H1 (cell line): Measurements from ENCODE around the gene CCDC28B. TPM values are rescaled to one million over a fixed set of nuclear protein-coding genes. Genes with fewer than 3 reads are reported as not detected.

Source experiments
- CTCF ChIA-PET: fragments of 300-600 bp; sonication (Branson Sonifier 250); formaldehyde crosslinking; loops from one replicate; lab custom pipeline; 2021; ENCODE audit not compliant: partially characterized antibody; lab: Charles Lee
- POLR2A ChIA-PET: fragments of 300-600 bp; sonication (Branson Sonifier 250); formaldehyde crosslinking; loops from one replicate; lab custom pipeline; 2021; ENCODE audit warnings: inconsistent platforms; ENCODE audit not compliant: partially characterized antibody; lab: Charles Lee
- DNase-seq, 2 experiments: peaks; one replicate each; pipeline versions ENCODE4 v3.0.0 to v3.0.0-alpha.2; 2010 to 2022; ENCODE audit warnings: low spot score in 2 of 2, low read depth in 1 of 2, mixed read lengths in 1 of 2
- FAIRE-seq: peaks from 2 replicates; lab custom pipeline; 2011; peaks lifted over from hg19 to GRCh38; lab: Jason Lieb, UNC
- H2AFZ ChIP-seq: 2 replicates; pipeline ENCODE4 v1.8.1; 2012; ENCODE audit warnings: low read length, inconsistent platforms
- H2AK5ac ChIP-seq: 2 replicates; pipeline ENCODE4 v1.6.1; 2013; ENCODE audit warnings: low read depth, low read length
- H2BK120ac ChIP-seq: replicated peaks from 2 replicates; pipeline ENCODE3; 2013; ENCODE audit warnings: low read depth, low read length, inconsistent platforms
- H2BK12ac ChIP-seq: 2 replicates; pipeline ENCODE4 v1.6.1; 2013; ENCODE audit warnings: low read depth, low read length
- H2BK15ac ChIP-seq: 2 replicates; pipeline ENCODE4 v1.6.1; 2013; ENCODE audit warnings: low read length
- H2BK20ac ChIP-seq: 2 replicates; pipeline ENCODE4 v1.6.1; 2013; ENCODE audit warnings: low read length
- H2BK5ac ChIP-seq: 2 replicates; pipeline ENCODE4 v1.6.1; 2013; ENCODE audit warnings: low read depth, low read length
- H3K14ac ChIP-seq: 2 replicates; pipeline ENCODE4 v1.6.1; 2013; ENCODE audit warnings: inconsistent platforms; ENCODE audit not compliant: insufficient read length
- H3K18ac ChIP-seq: 2 replicates; pipeline ENCODE4 v1.6.1; 2013; ENCODE audit warnings: low read length; ENCODE audit errors: extremely low read depth
- H3K23ac ChIP-seq: 2 replicates; pipeline ENCODE4 v1.6.1; 2013; ENCODE audit warnings: inconsistent platforms; ENCODE audit not compliant: insufficient read length
- H3K23me2 ChIP-seq: 2 replicates; pipeline ENCODE4 v1.6.1; 2013; ENCODE audit warnings: low read depth, low read length
- H3K27ac ChIP-seq: 2 replicates; pipeline ENCODE4 v1.6.1; 2011; ENCODE audit warnings: low read depth, low read length, inconsistent platforms
- H3K27me3 ChIP-seq, 4 experiments: replicated peaks in 1 of 4; 1 replicate in 1 of 4; 2 replicates in 3 of 4; pipeline versions ENCODE4 v1.6.1 to v1.8.1; 2011 to 2013; ENCODE audit warnings: low read length in 3 of 4, mild to moderate bottlenecking in 3 of 4, inconsistent platforms in 2 of 4, mixed read lengths in 2 of 4, moderate library complexity in 1 of 4; ENCODE audit not compliant: control insufficient read depth in 3 of 4, insufficient read depth in 3 of 4; ENCODE audit errors: extremely low read depth in 1 of 4
- H3K36me3 ChIP-seq, 4 experiments: 2 replicates each; pipeline versions ENCODE4 v1.6.1 to v1.8.1; 2011 to 2013; ENCODE audit warnings: mild to moderate bottlenecking in 4 of 4, low read length in 3 of 4, moderate library complexity in 2 of 4, control low read depth in 1 of 4, inconsistent platforms in 1 of 4; ENCODE audit not compliant: insufficient read depth in 4 of 4, control insufficient read depth in 2 of 4
- H3K4ac ChIP-seq: replicated peaks from 2 replicates; pipeline ENCODE3; 2013; ENCODE audit warnings: low read length, low read depth, mixed read lengths, inconsistent platforms; ENCODE audit not compliant: insufficient read length
- H3K4me1 ChIP-seq, 4 experiments: replicated peaks in 1 of 4; 1 replicate in 1 of 4; 2 replicates in 3 of 4; pipeline versions ENCODE4 v1.6.1 to v1.8.1; 2011 to 2013; ENCODE audit warnings: low read length in 3 of 4, inconsistent platforms in 2 of 4, mixed read lengths in 1 of 4; ENCODE audit not compliant: insufficient read depth in 4 of 4, control insufficient read depth in 3 of 4
- H3K4me2 ChIP-seq, 2 experiments: 2 replicates each; pipeline versions ENCODE4 v1.6.1 to v1.8.1; 2011 to 2013; ENCODE audit warnings: low read depth in 2 of 2, low read length in 2 of 2, control low read depth in 1 of 2, inconsistent platforms in 1 of 2, mild to moderate bottlenecking in 1 of 2; ENCODE audit not compliant: insufficient read depth in 1 of 2
- H3K4me3 ChIP-seq, 4 experiments: fragments of 200-600, 300-600 bp in 1 of 4; sonication (generic), shearing (Covaris generic), sonication (Bioruptor Twin) in 1 of 4; 2 replicates each; pipeline versions ENCODE4 v1.5.1 to v1.8.1; 2011 to 2016; ENCODE audit warnings: low read length in 4 of 4, low read depth in 3 of 4, control low read depth in 2 of 4, inconsistent platforms in 2 of 4, mild to moderate bottlenecking in 2 of 4, mixed read lengths in 1 of 4, moderate library complexity in 1 of 4; ENCODE audit not compliant: insufficient read depth in 2 of 4; ENCODE audit errors: extremely low read depth in 1 of 4
- H3K56ac ChIP-seq: replicated peaks from 2 replicates; pipeline ENCODE3; 2013; ENCODE audit warnings: low read depth, mild to moderate bottlenecking, mixed read lengths, low read length, inconsistent platforms; ENCODE audit not compliant: insufficient read length
- H3K79me1 ChIP-seq: 2 replicates; pipeline ENCODE4 v1.6.1; 2013; ENCODE audit warnings: low read depth, low read length, control low read depth
- H3K79me2 ChIP-seq, 2 experiments: 2 replicates each; pipeline versions ENCODE4 v1.6.1 to v1.8.1; 2012 to 2013; ENCODE audit warnings: low read length in 2 of 2, mild to moderate bottlenecking in 2 of 2, inconsistent platforms in 1 of 2; ENCODE audit not compliant: insufficient read depth in 2 of 2, control insufficient read depth in 1 of 2
- H3K9ac ChIP-seq, 4 experiments: replicated peaks in 1 of 4; 1 replicate in 1 of 4; 2 replicates in 3 of 4; pipeline versions ENCODE4 v1.6.1 to v1.8.1; 2011 to 2013; ENCODE audit warnings: low read depth in 3 of 4, low read length in 3 of 4, control low read depth in 2 of 4, mild to moderate bottlenecking in 2 of 4, moderate library complexity in 2 of 4, inconsistent platforms in 1 of 4; ENCODE audit errors: extremely low read depth in 1 of 4
- H3K9me3 ChIP-seq, 2 experiments: 2 replicates each; pipeline versions ENCODE4 v1.6.1 to v1.8.1; 2012 to 2013; ENCODE audit warnings: mild to moderate bottlenecking in 2 of 2, moderate library complexity in 2 of 2, control low read depth in 1 of 2, inconsistent platforms in 1 of 2, low read depth in 1 of 2, low read length in 1 of 2, mixed read lengths in 1 of 2; ENCODE audit not compliant: insufficient read depth in 2 of 2
- H4K20me1 ChIP-seq, 2 experiments: replicated peaks in 1 of 2; 2 replicates each; pipeline versions ENCODE3 to v1.8.1; 2011 to 2013; ENCODE audit warnings: inconsistent platforms in 2 of 2, low read length in 2 of 2, mild to moderate bottlenecking in 1 of 2; ENCODE audit not compliant: insufficient read depth in 2 of 2, control insufficient read depth in 1 of 2
- H4K5ac ChIP-seq: 2 replicates; pipeline ENCODE4 v1.6.1; 2013; ENCODE audit warnings: low read length, low read depth, mixed read lengths, inconsistent platforms; ENCODE audit not compliant: insufficient read length
- H4K8ac ChIP-seq: 2 replicates; pipeline ENCODE4 v1.8.0; 2013; ENCODE audit warnings: mild to moderate bottlenecking, moderate library complexity, low read length, inconsistent platforms; ENCODE audit not compliant: insufficient read depth; ENCODE audit errors: extremely low read depth
- H4K91ac ChIP-seq: replicated peaks from 2 replicates; pipeline ENCODE3; 2013; ENCODE audit warnings: low read length, mixed read lengths, inconsistent platforms; ENCODE audit not compliant: insufficient read length
- ASH2L ChIP-seq: fragments of 200-600, 300-600 bp; sonication (generic); IDR thresholded peaks from one replicate; pipeline ENCODE4 v1.7.1; 2017; ENCODE audit warnings: low read length
- FOSL1 ChIP-seq: IDR thresholded peaks from 2 replicates; pipeline ENCODE4 v1.6.1; 2011; ENCODE audit warnings: mild to moderate bottlenecking, low read depth, low read length, moderate library complexity; ENCODE audit not compliant: insufficient read depth
- SIRT6 ChIP-seq: IDR thresholded peaks from one replicate; pipeline ENCODE4 v1.7.1; 2012; ENCODE audit warnings: low read length, inconsistent platforms
- WGBS, 2 experiments: shearing (Covaris generic) in 1 of 2; methylation state at CpG; one replicate each; pipeline versions ENCODE4 v1.1.6 to v1.1.7; 2013 to 2015; ENCODE audit warnings: low lambda C conversion rate in 2 of 2, mixed read lengths in 2 of 2, inconsistent platforms in 1 of 2, low coverage in 1 of 2, missing lambda C conversion rate in 1 of 2; ENCODE audit not compliant: insufficient replicate concordance in 2 of 2, insufficient coverage in 1 of 2, insufficient read length in 1 of 2; ENCODE audit errors: extremely low coverage in 1 of 2, missing lambda C conversion rate in 1 of 2; 5-methylcytosine and 5-hydroxymethylcytosine counted together
- polyA plus RNA-seq, 7 experiments: library from polyadenylated mRNA; depleted of rRNA in 3 of 7; stranded (reverse) in 5 of 7; unstranded in 2 of 7; fragments of >200 nt in 5 of 7; fragments of 200-250 nt in 2 of 7; gene quantifications; 1 replicate in 5 of 7; 2 replicates in 1 of 7; 4 replicates in 1 of 7; pipeline versions ENCODE4 v1.2.1 to v1.2.3, GENCODE V29; 2011 to 2013; ENCODE audit warnings: missing spikeins in 2 of 7, mixed read lengths in 2 of 7
- total RNA-seq: library from RNA; stranded (reverse); fragmentation: NEBNext Ultra II Directional; extraction: Animal tissue kit (Norgen Biotek cat#: 25700); gene quantifications from 2 replicates; pipeline ENCODE4 v1.2.1, GENCODE V29; 2021

The CCDC28B gene
- total and polyA plus RNA-seq, 2 of the 8 experiments (the other 6 are each of a cell fraction or from before 2014, with no cell fraction given): 16.7 to 17.1 TPM

DNA sequence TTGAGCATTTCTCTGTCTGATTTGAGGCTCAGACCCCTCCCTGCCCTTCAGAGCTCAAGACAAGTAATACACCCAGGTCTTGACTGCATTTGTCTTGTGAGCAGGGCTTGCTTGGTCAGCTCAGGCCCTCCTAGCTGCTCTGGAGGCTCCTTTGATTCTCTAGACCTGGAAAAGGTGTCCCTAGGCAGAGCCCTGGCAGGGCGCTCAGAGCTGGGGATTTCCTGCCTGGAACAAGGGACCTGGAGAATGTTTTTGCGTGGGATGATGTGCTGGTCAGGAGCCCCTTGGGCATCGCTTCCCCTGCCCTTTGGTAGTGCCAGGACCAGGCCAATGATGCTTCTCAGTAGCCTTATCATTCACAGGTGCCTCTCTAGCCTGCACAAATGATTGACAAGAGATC lies 4.9 kb upstream of the CCDC28B start:
- H2AK5ac ChIP-seq: no peak overlapping the region
- H3K9ac ChIP-seq: no peak overlapping the region
- no peak overlapping the region for H4K8ac ChIP-seq
- no peak overlapping the region for H2BK12ac ChIP-seq
- H3K4me2 ChIP-seq: no peak overlapping the region
- no peak for TF ChIP-seq ASH2L
- no peak for TF ChIP-seq FOSL1
- no peak for TF ChIP-seq SIRT6
- peaks cover 5% of the 10 kb centered on the region; the same call in 1 of the 2 replicates for H3K23me2 ChIP-seq
- no peak overlapping the region for H2AFZ ChIP-seq
- no peak overlapping the region for H3K27ac ChIP-seq
- POLR2A ChIA-PET: interaction anchor here (1.1 to 21.3 kb wide), 5 partner anchors 11 to 167 kb away, joined by 3 to 332 read pairs (median 19); partner anchors contain the start of genes DCDC2B, FAM229A, IQCC and MARCKSL1
- no peaks in the 10 kb centered on the region for H3K9me3 ChIP-seq
- CTCF ChIA-PET: interaction anchor here (1.4 kb wide), 1 partner anchor 11 kb away, joined by 3 read pairs; no protein-coding TSS in a partner anchor
- H2BK15ac ChIP-seq: no peak overlapping the region
- FAIRE-seq (no peak), DNase-seq (no peak)
- H3K79me1 ChIP-seq: 0 out of 2 replicates have a peak, but pooled peaks cover 3% of the 10 kb centered on the region
- H3K4ac ChIP-seq: no peak overlapping the region
- no peak overlapping the region for H3K4me3 ChIP-seq
- H3K4me1 ChIP-seq: peaks cover 10 to 17% (median 12%) of the 10 kb centered on the region in 4 experiments
- no peaks in the 10 kb centered on the region for H3K79me2 ChIP-seq
- H2BK20ac ChIP-seq: no peak overlapping the region
- no peak overlapping the region for H3K56ac ChIP-seq
- H3K23ac ChIP-seq: no peak overlapping the region
- H4K91ac ChIP-seq: no peak overlapping the region
- WGBS, 2 experiments: 96% methylated on average over 3 of the region's 3 CpGs; no CpG with 5 or more reads in 1 of the 2 experiments
- H3K14ac ChIP-seq: no peak overlapping the region
- H4K5ac ChIP-seq: no peak overlapping the region
- H3K27me3 ChIP-seq: no peaks in the 10 kb centered on the region
- peaks cover 43 to 70% (median 60%) of the 10 kb centered on the region in 4 experiments; a peak in 7 of 8 replicates for H3K36me3 ChIP-seq
- H2BK120ac ChIP-seq: no peak overlapping the region
- H4K20me1 ChIP-seq: peaks cover 10 to 12% of the 10 kb centered on the region in 2 experiments
- no peak overlapping the region for H3K18ac ChIP-seq
- no peak overlapping the region for H2BK5ac ChIP-seq
